ENCODE measurements around the gene IQSEC2. TPM values are rescaled to one million over a fixed set of nuclear protein-coding genes. Genes with fewer than 3 reads are reported as not detected.
A peak's percentile ranks its signal among the peaks of the same experiment; 100 is the strongest.

IQSEC2 gene
- total and polyA plus RNA-seq, 2 of the 4 experiments (the other 2 are of a cell fraction), result 2.5 to 11.4 TPM

- Histone ChIP-seq H2AFZ (replicated peaks; ENCODE audit: low read length, poor library complexity) (no peak overlapping the region), H4K8ac (ENCODE audit: low read depth in 2 of 2, low read length in 2 of 2) (no peak overlapping the region), H3K9ac (ENCODE audit: low read depth, low read length) (no peak overlapping the region), H3K79me1 (ENCODE audit: low read depth in 1 of 2, low read length in 2 of 2) (no peaks in the 10 kb centered on the region), H4K91ac (ENCODE audit: insufficient read depth, low read depth, low read length) (no peak overlapping the region), H3K56ac (ENCODE audit: extremely low read depth, insufficient read depth, low read length) (no peak overlapping the region), H4K20me1 (ENCODE audit: insufficient read depth, low read length) (no peaks in the 10 kb centered on the region), H2AK5ac (ENCODE audit: low read depth, low read length) (no peak overlapping the region), H3K4ac (ENCODE audit: low read depth, low read length) (no peak overlapping the region), H2AK9ac (replicated peaks; ENCODE audit: low read depth, low read length, poor library complexity) (peak overlapping the region; percentile 29), H2BK20ac (ENCODE audit: low read depth, low read length) (no peak overlapping the region), H3K27ac (ENCODE audit: insufficient read depth, low read length) (no peak overlapping the region), H3K14ac (replicated peaks; ENCODE audit: low read depth, low read length) (no peak overlapping the region), H2BK5ac (ENCODE audit: low read depth, low read length, poor library complexity, severe bottlenecking) (no peak overlapping the region), H3K36me3 (ENCODE audit: control insufficient read depth, insufficient read depth, low read length) (no peaks in the 10 kb centered on the region), H2BK15ac (ENCODE audit: low read depth, low read length) (no peak overlapping the region), H3K18ac (ENCODE audit: low read depth, low read length) (no peak overlapping the region), H3K9me3 (ENCODE audit: control insufficient read depth, insufficient read depth, low read length) (no peaks in the 10 kb centered on the region), H3K4me2 (ENCODE audit: low read depth, low read length) (no peak overlapping the region), H2BK120ac (ENCODE audit: low read depth, low read length) (no peak overlapping the region), H3K27me3 (ENCODE audit: control insufficient read depth, insufficient read depth, low read length) (peaks cover 79% of the 10 kb centered on the region), H4K5ac (ENCODE audit: low read depth, low read length) (no peak overlapping the region), H3K9me1 (ENCODE audit: insufficient read depth, low read length) (0 out of 2 replicates have a peak, but pooled peaks cover 3% of the 10 kb centered on the region), H3K4me3 (ENCODE audit: insufficient read depth, low read depth, low read length) (no peak overlapping the region), H3K23ac (ENCODE audit: low read depth, low read length) (no peak overlapping the region), H3K4me1 (ENCODE audit: control insufficient read depth, insufficient read depth, low read length) (no peaks in the 10 kb centered on the region)
- ATAC-seq (ENCODE audit: low read depth) (no peak), DNase-seq (no peak)
- BruUV-seq (replicated peaks), result no TSS peak
- TF ChIP-seq BHLHE40 (IDR thresholded peaks at IDR 0.05; ENCODE audit: low read depth, low read length) (no peak), RFX5 (IDR thresholded peaks at IDR 0.05; ENCODE audit: low read depth, low read length) (no peak), FOS (IDR thresholded peaks at IDR 0.05; ENCODE audit: low read depth, low read length) (no peak), MAZ (IDR thresholded peaks at IDR 0.05; ENCODE audit: borderline replicate concordance, low read depth, low read length) (no peak), MAFK (IDR thresholded peaks at IDR 0.05; ENCODE audit: low read depth, low read length) (no peak), CHD1 (IDR thresholded peaks at IDR 0.05; ENCODE audit: low read depth, low read length) (no peak), CEBPB (IDR thresholded peaks at IDR 0.05; ENCODE audit: low read depth, low read length) (no peak), MXI1 (IDR thresholded peaks at IDR 0.05; ENCODE audit: borderline replicate concordance, low read depth, low read length) (no peak), POLR2A (IDR thresholded peaks at IDR 0.05; ENCODE audit: low read depth, low read length) (no peak), ELK1 (IDR thresholded peaks at IDR 0.05; ENCODE audit: borderline replicate concordance, low read depth, low read length) (no peak), SMC3 (IDR thresholded peaks at IDR 0.05; ENCODE audit: low read depth, low read length) (no peak), RAD21 (IDR thresholded peaks at IDR 0.05; ENCODE audit: low read length) (no peak), CTCF (conservative IDR thresholded peaks at IDR 0.05; ENCODE audit: low read depth, low read length) (no peak)
- ChIA-PET POLR2A (ENCODE audit: unreplicated experiment) (no interaction called here), CTCF (no interaction called here)
- dilution Hi-C loops (cut with HindIII; ENCODE audit: low sequenced_read_pairs, unreplicated experiment), result no loop called here
- WGBS, 2 experiments (ENCODE audit: extremely low coverage in 2 of 2, insufficient read length in 1 of 2), result 60% methylated on average over 4 of the region's 5 CpGs; no CpG with 5 or more reads in 1 of the 2 experiments
- in situ Hi-C loops (cut with MboI; ENCODE audit: low sequenced_read_pairs), result no loop called here
- intact Hi-C loops (cut with micrococcal nuclease), result loop anchor here (5.0 to 10.0 kb wide), 2 partner anchors 78 to 1404 kb away; no protein-coding TSS in a partner anchor
Measured at GRCh38 chrX:53323196-53323595, 41.8 kb upstream of the IQSEC2 start.
